Uterus (tissue), 4 donors: ENCODE measurements around the gene TMEM238L. TPM values are rescaled to one million over a fixed set of nuclear protein-coding genes. Genes with fewer than 3 reads are reported as not detected.

Experiments used
- DNase-seq, 2 donors: peaks; one replicate each; pipeline ENCODE4 v3.0.0-alpha.2; 2019 to 2020
- H3K27ac ChIP-seq, 2 donors: fragments of 200-600 bp; sonication (generic); 1 replicate in 1 of 2; 2 replicates in 1 of 2; pipeline ENCODE4 v1.5.1; 2016 to 2018
- H3K27me3 ChIP-seq, 2 donors: fragments of 200-600 bp; sonication (generic); one replicate each; pipeline ENCODE4 v1.5.1; 2018 to 2019; ENCODE audit warnings: control low read depth in 1 of 2
- H3K36me3 ChIP-seq, 2 donors: fragments of 200-600 bp; sonication (generic); one replicate each; pipeline ENCODE4 v1.5.1; 2019; ENCODE audit warnings: control low read depth in 1 of 2
- H3K4me1 ChIP-seq, 2 donors: fragments of 200-600 bp; sonication (generic); one replicate each; pipeline ENCODE4 v1.5.1; 2018 to 2019; ENCODE audit warnings: control low read depth in 1 of 2
- H3K4me3 ChIP-seq, 2 donors: fragments of 200-600 bp; sonication (generic); 1 replicate in 1 of 2; 2 replicates in 1 of 2; pipeline ENCODE4 v1.5.1; 2018 to 2019; ENCODE audit warnings: mild to moderate bottlenecking in 1 of 2
- H3K9me3 ChIP-seq, 2 donors: fragments of 200-600 bp; sonication (generic); one replicate each; pipeline ENCODE4 v1.5.1; 2019; ENCODE audit warnings: control low read depth in 1 of 2
- POLR2A ChIP-seq, 2 donors: fragments of 450-650 bp; IDR thresholded peaks; one replicate each; pipeline ENCODE4 v1.6.1; 2016; ENCODE audit warnings: antibody characterized with exemption in 2 of 2, mild to moderate bottlenecking in 1 of 2, moderate library complexity in 1 of 2
- intact Hi-C: fragments of 100-400 bp; cut with DNase I; formaldehyde crosslinking; loops from one replicate; pipeline ENCODE4 v1.15.1; 2023; ENCODE audit warnings: low total_unique reads
- total RNA-seq, 4 donors: library from RNA; depleted of rRNA in 3 of 4; stranded (reverse); fragments of >200 nt in 3 of 4; gene quantifications; one replicate each; pipeline versions ENCODE4 v1.1.0 to v1.2.4, GENCODE V29; 2014 to 2023
- TF ChIP-seq, protein P1 (sequence below), 4 experiments: fragments of 200-600 bp in 2 of 4; fragments of 450-650 bp in 2 of 4; sonication (generic) in 2 of 4; IDR thresholded peaks; one replicate each; pipeline ENCODE4 v1.5.1; 2016 to 2019; ENCODE audit warnings: antibody characterized with exemption in 4 of 4, mild to moderate bottlenecking in 2 of 4, moderate library complexity in 1 of 4
- donor health status: DM: yes; HTN: yes; CAD: no.

Gene TMEM238L
- total RNA-seq, 4 donors from 2014 or later: not detected

DNA sequence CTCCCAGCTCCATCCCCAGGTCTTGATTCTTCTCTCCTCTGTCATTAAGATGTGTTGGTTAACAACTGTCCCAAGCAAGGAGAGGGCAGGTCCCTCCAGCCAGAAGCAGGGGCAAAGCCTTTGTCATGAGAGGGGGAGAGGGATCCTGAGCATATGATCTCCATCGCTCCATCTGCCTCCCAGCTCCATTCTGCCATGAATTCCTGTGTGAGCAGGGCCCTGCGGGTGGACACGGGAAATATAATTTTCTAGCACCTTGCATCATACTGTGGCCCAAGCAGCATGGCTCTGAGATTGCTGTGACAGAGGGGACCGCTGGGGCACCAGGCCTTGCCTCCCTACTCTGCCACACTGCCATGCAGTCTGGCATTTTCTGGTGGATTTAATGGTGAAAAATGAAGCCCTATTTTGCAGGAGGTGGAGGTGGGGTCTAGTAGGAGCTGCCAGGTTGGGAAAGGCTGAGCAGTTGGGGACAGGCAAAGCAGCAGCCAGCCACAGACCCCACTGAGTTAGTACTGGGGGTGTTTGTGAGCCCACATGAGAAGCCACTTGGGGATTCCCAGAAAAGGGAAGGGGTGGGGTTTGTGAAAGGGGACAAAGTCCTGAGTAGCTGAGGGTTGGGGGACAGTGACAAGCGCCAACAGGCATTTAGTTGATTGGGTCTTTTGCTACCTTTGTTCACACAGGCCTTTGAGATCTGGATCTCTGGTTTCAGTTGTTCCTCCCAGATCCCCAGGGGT is 16.4 kb downstream of the TMEM238L start:
- H3K36me3 ChIP-seq: no peaks in the 10 kb centered on the region
- intact Hi-C loops: no loop called here
- no peaks in the 10 kb centered on the region for H3K9me3 ChIP-seq
- H3K4me3 ChIP-seq: no peak overlapping the region
- TF ChIP-seq, protein P1, sequence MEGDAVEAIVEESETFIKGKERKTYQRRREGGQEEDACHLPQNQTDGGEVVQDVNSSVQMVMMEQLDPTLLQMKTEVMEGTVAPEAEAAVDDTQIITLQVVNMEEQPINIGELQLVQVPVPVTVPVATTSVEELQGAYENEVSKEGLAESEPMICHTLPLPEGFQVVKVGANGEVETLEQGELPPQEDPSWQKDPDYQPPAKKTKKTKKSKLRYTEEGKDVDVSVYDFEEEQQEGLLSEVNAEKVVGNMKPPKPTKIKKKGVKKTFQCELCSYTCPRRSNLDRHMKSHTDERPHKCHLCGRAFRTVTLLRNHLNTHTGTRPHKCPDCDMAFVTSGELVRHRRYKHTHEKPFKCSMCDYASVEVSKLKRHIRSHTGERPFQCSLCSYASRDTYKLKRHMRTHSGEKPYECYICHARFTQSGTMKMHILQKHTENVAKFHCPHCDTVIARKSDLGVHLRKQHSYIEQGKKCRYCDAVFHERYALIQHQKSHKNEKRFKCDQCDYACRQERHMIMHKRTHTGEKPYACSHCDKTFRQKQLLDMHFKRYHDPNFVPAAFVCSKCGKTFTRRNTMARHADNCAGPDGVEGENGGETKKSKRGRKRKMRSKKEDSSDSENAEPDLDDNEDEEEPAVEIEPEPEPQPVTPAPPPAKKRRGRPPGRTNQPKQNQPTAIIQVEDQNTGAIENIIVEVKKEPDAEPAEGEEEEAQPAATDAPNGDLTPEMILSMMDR (IDR thresholded peaks at IDR 0.05): no peak
- TF ChIP-seq POLR2A (IDR thresholded peaks at IDR 0.05): no peak
- H3K27me3 ChIP-seq: no peaks in the 10 kb centered on the region
- DNase-seq: no peak
- H3K27ac ChIP-seq: no peak overlapping the region
- no peaks in the 10 kb centered on the region for H3K4me1 ChIP-seq

DNA sequence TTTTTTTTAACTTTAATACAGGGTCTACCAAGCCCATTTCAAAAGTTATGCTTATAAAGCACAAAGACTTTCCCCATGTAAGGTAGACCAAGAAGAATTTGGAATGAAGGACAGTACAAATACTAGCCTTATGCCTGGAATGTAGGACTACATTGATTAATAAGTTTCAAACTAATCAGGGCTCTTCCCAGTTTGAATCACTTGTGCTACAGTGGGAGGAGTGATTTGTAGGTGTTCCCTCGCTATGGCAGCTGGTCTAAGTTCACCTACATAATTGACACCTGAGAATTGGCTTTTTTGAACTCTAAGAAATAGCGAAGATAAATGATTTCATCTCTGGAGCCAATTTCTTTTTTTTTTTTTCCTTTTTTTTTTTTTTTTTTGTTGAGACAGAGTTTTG is 18.6 kb downstream of the TMEM238L start:
- Histone ChIP-seq H3K36me3 (no peaks in the 10 kb centered on the region), H3K27ac (no peak overlapping the region), H3K9me3 (no peaks in the 10 kb centered on the region), H3K27me3 (no peaks in the 10 kb centered on the region), H3K4me3 (no peak overlapping the region), H3K4me1 (no peaks in the 10 kb centered on the region)
- intact Hi-C loops: no loop called here
- TF ChIP-seq, protein P1 (IDR thresholded peaks at IDR 0.05): no peak
- TF ChIP-seq POLR2A (IDR thresholded peaks at IDR 0.05): no peak
- no peak for DNase-seq

DNA sequence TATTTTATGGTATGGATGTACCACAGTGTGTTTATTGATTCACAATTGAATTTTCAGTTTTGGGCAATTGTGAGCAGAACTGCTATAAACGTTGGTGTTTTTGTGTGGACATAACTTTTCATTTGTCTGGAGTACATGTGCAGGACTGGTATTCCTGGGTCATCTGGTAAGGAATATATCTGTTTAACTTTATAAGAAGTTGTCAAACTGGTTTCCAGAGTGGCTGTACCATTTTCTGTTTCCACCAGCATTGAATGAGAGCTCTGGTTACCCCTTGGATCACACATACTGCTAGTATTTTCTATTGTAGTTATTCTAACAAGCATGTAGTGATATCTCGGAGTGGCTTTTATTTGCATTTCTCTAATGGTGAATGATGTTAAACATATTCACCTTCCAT is 24.3 kb downstream of the TMEM238L start:
- Histone ChIP-seq H3K4me3 (no peak overlapping the region), H3K9me3 (no peaks in the 10 kb centered on the region), H3K27me3 (no peaks in the 10 kb centered on the region), H3K36me3 (no peaks in the 10 kb centered on the region), H3K27ac (no peak overlapping the region), H3K4me1 (no peaks in the 10 kb centered on the region)
- no peak for TF ChIP-seq POLR2A (IDR thresholded peaks at IDR 0.05)
- TF ChIP-seq, protein P1 (IDR thresholded peaks at IDR 0.05): no peak
- DNase-seq: no peak
- intact Hi-C loops: no loop called here

DNA sequence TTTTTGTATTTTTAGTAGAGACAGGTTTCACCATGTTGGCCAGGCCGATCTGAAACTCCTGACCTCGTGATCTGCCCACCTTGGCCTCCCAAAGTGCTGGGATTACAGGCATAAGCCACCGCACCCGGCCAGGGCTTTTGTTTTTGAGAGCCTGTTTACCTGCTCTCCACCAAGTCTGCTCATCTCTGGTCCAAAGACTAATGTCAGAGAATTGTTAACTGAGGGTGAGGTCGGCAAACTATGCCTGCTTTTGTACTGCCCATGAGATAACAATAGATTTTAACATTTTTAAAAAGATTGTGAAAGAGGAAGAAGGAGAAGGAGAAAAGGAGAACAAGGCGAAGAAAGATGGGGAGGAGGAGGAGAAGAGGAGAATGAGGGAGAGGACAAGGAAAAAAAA is 26.0 kb downstream of the TMEM238L start:
- Histone ChIP-seq H3K4me3 (no peak overlapping the region), H3K27me3 (no peaks in the 10 kb centered on the region), H3K27ac (no peak overlapping the region), H3K36me3 (no peaks in the 10 kb centered on the region), H3K4me1 (no peaks in the 10 kb centered on the region), H3K9me3 (no peaks in the 10 kb centered on the region)
- TF ChIP-seq, protein P1 (IDR thresholded peaks at IDR 0.05): no peak
- TF ChIP-seq POLR2A (IDR thresholded peaks at IDR 0.05): no peak
- no peak for DNase-seq
- intact Hi-C loops: no loop called here

DNA sequence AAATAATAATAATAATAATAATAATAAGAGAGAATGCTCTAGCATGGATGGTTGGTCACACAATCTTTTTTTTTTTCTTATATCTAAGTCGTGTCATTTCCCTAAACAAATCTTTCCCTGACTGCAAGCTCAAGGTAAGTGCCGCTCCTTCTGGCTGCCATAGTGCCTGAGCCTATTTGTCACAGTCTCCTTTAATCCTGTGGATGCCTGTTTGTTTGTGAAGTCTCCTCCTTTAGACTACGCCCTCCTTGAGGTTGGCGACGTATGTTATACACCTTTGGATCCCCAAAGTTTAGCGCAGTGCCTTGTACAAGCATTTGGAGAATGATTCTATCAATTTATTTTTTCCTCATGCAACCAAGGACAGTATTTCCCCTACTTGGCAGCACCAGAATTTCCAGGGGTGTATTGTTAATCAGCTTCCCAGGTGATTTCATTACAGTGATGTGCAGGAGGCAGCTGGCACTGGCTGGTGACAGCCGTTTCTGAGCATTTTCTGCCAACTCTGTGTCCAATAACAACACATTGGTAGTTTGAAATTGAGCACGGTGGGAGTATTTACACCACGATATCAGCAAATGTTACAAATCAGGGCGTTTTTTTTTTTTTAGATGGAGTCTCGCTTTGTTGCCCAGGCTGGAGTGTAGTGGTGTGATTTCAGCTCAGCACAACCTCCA is 26.6 kb downstream of the TMEM238L start:
- intact Hi-C loops: no loop called here
- Histone ChIP-seq H3K9me3 (peaks cover 0 to 3% of the 10 kb centered on the region in 2 donors), H3K4me3 (no peak overlapping the region), H3K4me1 (no peaks in the 10 kb centered on the region), H3K36me3 (no peaks in the 10 kb centered on the region), H3K27me3 (no peaks in the 10 kb centered on the region), H3K27ac (no peak overlapping the region)
- TF ChIP-seq, protein P1 (IDR thresholded peaks at IDR 0.05): no peak
- TF ChIP-seq POLR2A (IDR thresholded peaks at IDR 0.05): no peak
- DNase-seq: no peak
